A549 (cell line): Measurements from ENCODE around the gene HACE1. TPM values are rescaled to one million over a fixed set of nuclear protein-coding genes. Genes with fewer than 3 reads are reported as not detected.
A peak's percentile ranks its signal among the peaks of the same experiment; 100 is the strongest.

Experiments used
- ATAC-seq, 2 experiments: fragments of 200-7000 bp in 1 of 2; fragments of >200 bp in 1 of 2; cut with Nextera tagmentation in 1 of 2; cut with Tn5 transposase in 1 of 2; 3 replicates each; pipeline versions ENCODE4 v1.8.0 to v1.9.1; 2018 to 2020; ENCODE audit warnings: mild to moderate bottlenecking in 1 of 2, moderate library complexity in 1 of 2
- CTCF ChIA-PET: fragments of 300-600 bp; sonication (Branson Sonifier 250); formaldehyde crosslinking; extraction: SDS; loops from one replicate; lab custom pipeline; 2021; ENCODE audit warnings: antibody characterized with exemption, inconsistent platforms; lab: Yijun Ruan, JAX
- POLR2A ChIA-PET: fragments of 350-600 bp; formaldehyde crosslinking; extraction: SDS; loops from one replicate; lab custom pipeline; 2021; ENCODE audit warnings: antibody characterized with exemption, inconsistent platforms; lab: Yijun Ruan, JAX
- DNase-seq, 2 experiments: peaks; one replicate each; pipeline versions ENCODE4 v3.0.0 to v3.0.0-alpha.2; 2011 to 2016; ENCODE audit warnings: low read depth in 1 of 2, low spot score in 1 of 2
- FAIRE-seq: peaks from 2 replicates; lab custom pipeline; 2011; peaks lifted over from hg19 to GRCh38; lab: Jason Lieb, UNC
- H3K27ac ChIP-seq, 2 experiments: fragments of >200 bp; sonication (Bioruptor Twin); formaldehyde crosslinking; 3 replicates each; pipeline ENCODE4 v1.5.1; 2016 to 2017
- H3K4me1 ChIP-seq: fragments of >200 bp; sonication (Bioruptor Twin); formaldehyde crosslinking; 3 replicates; pipeline ENCODE4 v1.6.1; 2016
- H3K4me2 ChIP-seq: fragments of >200 bp; sonication (Bioruptor Twin); formaldehyde crosslinking; 3 replicates; pipeline ENCODE4 v1.6.1; 2016
- H3K4me3 ChIP-seq: fragments of >200 bp; sonication (Bioruptor Twin); formaldehyde crosslinking; 3 replicates; pipeline ENCODE4 v1.5.1; 2016
- H3K9me3 ChIP-seq: fragments of >200 bp; sonication (Bioruptor Twin); formaldehyde crosslinking; 3 replicates; pipeline ENCODE4 v1.6.1; 2016
- ATOH8 ChIP-seq: fragments of 250-450 bp; sonication (Bioruptor Pico); IDR thresholded peaks from 2 replicates; pipeline ENCODE4 v1.5.0; 2020; ENCODE audit warnings: low read depth, mild to moderate bottlenecking, moderate library complexity
- BHLHE40 ChIP-seq: IDR thresholded peaks from 2 replicates; pipeline ENCODE4 v1.6.1; 2012; ENCODE audit warnings: low read depth, low read length, inconsistent platforms
- CEBPB ChIP-seq, 2 experiments: fragments of >200 bp in 1 of 2; sonication (Bioruptor Twin) in 1 of 2; formaldehyde crosslinking in 1 of 2; IDR thresholded peaks; 2 replicates each; pipeline ENCODE4 v1.6.1; 2012 to 2016
- E2F6 ChIP-seq: IDR thresholded peaks from 2 replicates; pipeline ENCODE4 v1.6.1; 2012; ENCODE audit warnings: low read depth, borderline replicate concordance
- EHF ChIP-seq: fragments of 250-450 bp; sonication (Bioruptor Pico); IDR thresholded peaks from 2 replicates; pipeline ENCODE4 v1.5.0; 2020; ENCODE audit warnings: mild to moderate bottlenecking
- ELK1 ChIP-seq: fragments of 150-350 bp; IDR thresholded peaks from 2 replicates; pipeline ENCODE4 v1.6.1; 2014; ENCODE audit warnings: low read depth, mild to moderate bottlenecking, low read length
- GATA3 ChIP-seq: IDR thresholded peaks from 2 replicates; pipeline ENCODE4 v1.6.1; 2012; ENCODE audit warnings: borderline replicate concordance
- HES2 ChIP-seq: fragments of >200 bp; sonication (Bioruptor Twin); formaldehyde crosslinking; IDR thresholded peaks from 2 replicates; pipeline ENCODE4 v1.6.1; 2016
- HMGXB4 ChIP-seq: fragments of 250-450 bp; sonication (Bioruptor Pico); IDR thresholded peaks from 2 replicates; pipeline ENCODE4 v1.5.0; 2021; ENCODE audit warnings: mild to moderate bottlenecking, moderate library complexity, borderline replicate concordance
- HOXA7 ChIP-seq: fragments of 250-450 bp; sonication (Bioruptor Pico); IDR thresholded peaks from 2 replicates; pipeline ENCODE4 v1.5.0; 2020; ENCODE audit warnings: mild to moderate bottlenecking, moderate library complexity
- JUN ChIP-seq, 2 experiments: fragments of >200 bp; sonication (Bioruptor Twin); formaldehyde crosslinking; IDR thresholded peaks; 2 replicates in 1 of 2; 3 replicates in 1 of 2; pipeline ENCODE4 v1.6.1; 2016 to 2017
- JUNB ChIP-seq: fragments of >200 bp; sonication (Bioruptor Twin); formaldehyde crosslinking; IDR thresholded peaks from 2 replicates; pipeline ENCODE4 v1.6.1; 2016
- MYC ChIP-seq: IDR thresholded peaks from 2 replicates; pipeline ENCODE4 v1.6.1; 2012; ENCODE audit warnings: mild to moderate bottlenecking, inconsistent platforms, low read length, improper control_type of control experiment, borderline replicate concordance
- NR3C1 ChIP-seq: fragments of >200 bp; sonication (Bioruptor Twin); formaldehyde crosslinking; IDR thresholded peaks from 3 replicates; pipeline ENCODE4 v1.6.1; 2017
- PHF8 ChIP-seq: fragments of 200-600 bp; sonication (generic); IDR thresholded peaks from 2 replicates; pipeline ENCODE4 v1.6.1; 2016; ENCODE audit warnings: low read depth, mild to moderate bottlenecking, antibody characterized with exemption, moderate library complexity, borderline replicate concordance
- POLR2A ChIP-seq: IDR thresholded peaks from 2 replicates; pipeline ENCODE4 v1.6.1; 2012; ENCODE audit warnings: mild to moderate bottlenecking, low read length
- POLR2AphosphoS2 ChIP-seq: conservative IDR thresholded peaks from 2 replicates; pipeline ENCODE4 v1.6.1; 2012; ENCODE audit warnings: low read length, improper control_type of control experiment, inconsistent platforms
- RAD21 ChIP-seq, 2 experiments: fragments of >200 bp in 1 of 2; sonication (Bioruptor Twin) in 1 of 2; formaldehyde crosslinking in 1 of 2; IDR thresholded peaks in 1 of 2; conservative IDR thresholded peaks in 1 of 2; 2 replicates in 1 of 2; 3 replicates in 1 of 2; pipeline ENCODE4 v1.6.1; 2012 to 2018; ENCODE audit warnings: inconsistent platforms in 1 of 2
- RCOR1 ChIP-seq: fragments of 150-350 bp; IDR thresholded peaks from 2 replicates; pipeline ENCODE4 v1.6.1; 2014; ENCODE audit warnings: antibody characterized with exemption, low read length, low read depth
- REST ChIP-seq: fragments of 200-600 bp; sonication (generic); IDR thresholded peaks from 2 replicates; pipeline ENCODE4 v1.6.1; 2016; ENCODE audit warnings: antibody characterized with exemption, mild to moderate bottlenecking, moderate library complexity
- RFX5 ChIP-seq: fragments of 450-650 bp; IDR thresholded peaks from 2 replicates; pipeline ENCODE4 v1.7.1; 2014; ENCODE audit warnings: antibody characterized with exemption, mild to moderate bottlenecking, moderate library complexity
- USF2 ChIP-seq: fragments of 450-650 bp; IDR thresholded peaks from 2 replicates; pipeline ENCODE4 v1.6.1; 2014; ENCODE audit warnings: antibody characterized with exemption
- WGBS: methylation state at CpG from one replicate; pipeline ENCODE4 v1.1.6; 2017; ENCODE audit errors: missing lambda C conversion rate; 5-methylcytosine and 5-hydroxymethylcytosine counted together
- polyA plus RNA-seq, 4 experiments: library from polyadenylated mRNA; depleted of rRNA in 3 of 4; stranded (reverse); fragments of >200 nt; fragmentation: RNase III in 1 of 4; extraction: RNeasy Plus Mini Kit Qiagen cat#74134 plus additional on column Dnase treatment in 1 of 4; gene quantifications; 2 replicates in 3 of 4; 3 replicates in 1 of 4; pipeline ENCODE4 v1.2.3, GENCODE V29; 2011 to 2017

Gene HACE1
- polyA plus RNA-seq, 2 of the 4 experiments (the other 2 are of a cell fraction): 3.4 to 9.7 TPM

- ATAC-seq: no peak
- no peak for DNase-seq
- Histone ChIP-seq H3K27ac (no peak overlapping the region), H3K9me3 (no peaks in the 10 kb centered on the region), H3K4me1 (no peaks in the 10 kb centered on the region), H3K4me2 (no peak overlapping the region), H3K4me3 (no peak overlapping the region)
- TF ChIP-seq PHF8 (no peak), ATOH8 (CRISPR knock-in tag) (no peak), GATA3 (no peak), ELK1 (no peak), POLR2A (no peak), BHLHE40 (no peak), JUNB (no peak), MYC (no peak), RFX5 (no peak), E2F6 (no peak), POLR2AphosphoS2 (no peak), RCOR1 (no peak), HMGXB4 (CRISPR knock-in tag) (no peak), HOXA7 (CRISPR knock-in tag) (no peak), NR3C1 (no peak), JUN (IDR thresholded peaks at IDR 0.05) (no peak), RAD21 (conservative IDR thresholded peaks at IDR 0.05 in 1 of 2, IDR thresholded peaks at IDR 0.05 in 1 of 2) (no peak), HES2 (no peak), EHF (no peak)
- ChIA-PET POLR2A (no interaction called here), CTCF (no interaction called here)
- 93% methylated on average over 6 of the region's 6 CpGs for WGBS
- no peak for FAIRE-seq
These were observed 63.5 kb downstream of the HACE1 start for GRCh38 chr6:104796031-104796785.

- Histone ChIP-seq H3K27ac (no peak overlapping the region), H3K4me3 (no peak overlapping the region), H3K4me2 (no peak overlapping the region), H3K9me3 (no peaks in the 10 kb centered on the region), H3K4me1 (no peaks in the 10 kb centered on the region)
- ChIA-PET POLR2A (no interaction called here), CTCF (no interaction called here)
- DNase-seq (no peak), FAIRE-seq (no peak), ATAC-seq (no peak)
- 95% methylated on average over 3 of the region's 3 CpGs for WGBS
- TF ChIP-seq POLR2AphosphoS2 (no peak), REST (no peak), JUNB (no peak), CEBPB (IDR thresholded peaks at IDR 0.05) (peak in 1 of 2 experiments; percentile 61; a peak in 2 of 4 replicates), E2F6 (no peak), BHLHE40 (no peak), USF2 (no peak)
These were observed 64.4 kb downstream of the HACE1 start for GRCh38 chr6:104795363-104795762.
